Gastrocnemius medialis (tissue), 4 donors: ENCODE results near the gene NDUFS4. TPM values are rescaled to one million over a fixed set of nuclear protein-coding genes. Genes with fewer than 3 reads are reported as not detected.
A peak's percentile ranks its signal among the peaks of the same experiment; 100 is the strongest.
"Not testable (repeated sequence)": the region's sequence is repeated elsewhere in the genome, so short reads cannot be mapped to it uniquely, and the experiment has no call there.

Source experiments
- ATAC-seq, 2 donors: fragments of 150-250 bp; one replicate each; pipeline ENCODE4 v1.9.1; 2016
- DNase-seq, 2 donors: peaks; one replicate each; pipeline ENCODE4 v3.0.0-alpha.2; 2019
- H3K27ac ChIP-seq, 4 donors: fragments of 200-600 bp; sonication (generic); 1 replicate in 1 of 4; 2 replicates in 3 of 4; pipeline ENCODE4 v1.5.1; 2016 to 2018; ENCODE audit warnings: mild to moderate bottlenecking in 2 of 4, moderate library complexity in 1 of 4
- H3K27me3 ChIP-seq, 3 donors: fragments of 200-600 bp; sonication (generic) in 2 of 3; 1 replicate in 1 of 3; 2 replicates in 2 of 3; pipeline versions ENCODE4 v1.5.1 to v1.6.0; 2016 to 2019; ENCODE audit warnings: mild to moderate bottlenecking in 1 of 3, moderate library complexity in 1 of 3
- H3K36me3 ChIP-seq, 2 donors: fragments of 200-600 bp; sonication (generic) in 1 of 2; one replicate each; pipeline ENCODE4 v1.5.1; 2017 to 2018
- H3K4me1 ChIP-seq, 2 donors: fragments of 200-600 bp; sonication (generic) in 1 of 2; one replicate each; pipeline ENCODE4 v1.5.1; 2016 to 2017; ENCODE audit warnings: mild to moderate bottlenecking in 2 of 2
- H3K4me3 ChIP-seq, 4 donors: fragments of 200-600 bp; sonication (generic) in 3 of 4; 1 replicate in 1 of 4; 2 replicates in 3 of 4; pipeline ENCODE4 v1.5.1; 2016 to 2019; ENCODE audit warnings: mild to moderate bottlenecking in 2 of 4
- H3K9me3 ChIP-seq, 3 donors: fragments of 200-600 bp; sonication (generic) in 2 of 3; 1 replicate in 1 of 3; 2 replicates in 2 of 3; pipeline ENCODE4 v1.5.1; 2016 to 2019
- POLR2A ChIP-seq, 2 donors: fragments of 450-650 bp; IDR thresholded peaks; one replicate each; pipeline ENCODE4 v1.6.1; 2017; ENCODE audit warnings: antibody characterized with exemption in 2 of 2, mild to moderate bottlenecking in 2 of 2, moderate library complexity in 2 of 2
- in situ Hi-C, 4 donors: fragments of 200-750 bp; cut with MboI; loops; one replicate each; pipeline versions ENCODE4 v1.15.0 to v1.8.0; 2017; ENCODE audit warnings: low sequenced_read_pairs in 4 of 4
- intact Hi-C: fragments of 100-400 bp; cut with DNase I; formaldehyde crosslinking; loops from one replicate; pipeline ENCODE4 v1.15.1; 2023; ENCODE audit warnings: low total_unique reads
- total RNA-seq, 4 donors: library from RNA; depleted of rRNA; stranded (reverse); fragments of >200 nt; gene quantifications; one replicate each; pipeline versions ENCODE4 v1.1.0 to v1.2.3, GENCODE V29; 2016
- TF ChIP-seq, protein P1 (sequence below), 5 experiments: fragments of 450-650 bp in 3 of 5; fragments of 200-600 bp in 2 of 5; sonication (generic) in 2 of 5; IDR thresholded peaks in 4 of 5; conservative IDR thresholded peaks in 1 of 5; 1 replicate in 4 of 5; 2 replicates in 1 of 5; pipeline ENCODE4 v1.5.1; 2016 to 2019; ENCODE audit warnings: antibody characterized with exemption in 5 of 5, mild to moderate bottlenecking in 3 of 5, moderate library complexity in 3 of 5

Gene NDUFS4
- total RNA-seq, 4 donors from 2014 or later, result 116 to 170 (median 145) TPM

DNA sequence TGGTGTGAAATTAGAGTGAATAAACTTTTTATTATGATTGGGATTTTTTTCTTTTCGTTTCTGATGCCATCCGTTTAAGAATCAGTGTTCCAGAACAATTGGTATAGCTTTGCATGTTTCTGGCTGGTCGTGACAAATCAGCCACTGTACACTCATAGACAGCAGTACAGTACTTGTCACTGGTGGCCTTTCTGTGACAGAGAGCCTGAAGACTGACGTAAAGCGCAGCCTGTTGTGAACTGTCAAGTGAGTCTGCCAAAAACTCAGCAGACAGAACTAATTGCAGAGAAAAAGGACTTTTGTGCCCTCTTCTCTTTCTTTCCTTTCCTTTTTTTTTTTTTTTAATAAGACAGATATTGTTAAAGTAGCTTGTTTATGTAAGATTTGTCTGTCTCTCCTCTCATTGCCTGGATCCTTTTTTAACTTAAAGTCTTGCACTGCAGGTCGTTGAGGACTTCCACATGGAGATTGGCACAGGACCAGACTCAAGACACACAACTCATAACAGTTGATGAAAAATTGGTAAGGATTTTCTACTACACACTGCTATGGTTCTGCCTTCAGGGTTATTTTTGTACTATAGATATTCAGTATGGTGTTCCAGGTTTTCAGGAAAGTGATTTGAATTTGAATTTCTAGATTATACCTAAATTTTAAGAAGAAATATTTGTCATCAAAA, 42.7 kb downstream of the NDUFS4 start:
- Histone ChIP-seq H3K4me1 (peaks cover 23 to 27% of the 10 kb centered on the region in 2 donors), H3K27ac (peak overlapping the region in 1 of 4 donors; percentile 12), H3K27me3 (no peaks in the 10 kb centered on the region), H3K4me3 (no peak overlapping the region), H3K9me3 (no peaks in the 10 kb centered on the region), H3K36me3 (peaks cover 0 to 24% of the 10 kb centered on the region in 2 donors)
- intact Hi-C loops (no loop called here), in situ Hi-C loops (no loop called here)
- peak; percentile 69 to 84 for ATAC-seq
- DNase-seq, result peak; percentile 5 to 23
- no peak for TF ChIP-seq POLR2A (IDR thresholded peaks at IDR 0.05)
- TF ChIP-seq, protein P1, sequence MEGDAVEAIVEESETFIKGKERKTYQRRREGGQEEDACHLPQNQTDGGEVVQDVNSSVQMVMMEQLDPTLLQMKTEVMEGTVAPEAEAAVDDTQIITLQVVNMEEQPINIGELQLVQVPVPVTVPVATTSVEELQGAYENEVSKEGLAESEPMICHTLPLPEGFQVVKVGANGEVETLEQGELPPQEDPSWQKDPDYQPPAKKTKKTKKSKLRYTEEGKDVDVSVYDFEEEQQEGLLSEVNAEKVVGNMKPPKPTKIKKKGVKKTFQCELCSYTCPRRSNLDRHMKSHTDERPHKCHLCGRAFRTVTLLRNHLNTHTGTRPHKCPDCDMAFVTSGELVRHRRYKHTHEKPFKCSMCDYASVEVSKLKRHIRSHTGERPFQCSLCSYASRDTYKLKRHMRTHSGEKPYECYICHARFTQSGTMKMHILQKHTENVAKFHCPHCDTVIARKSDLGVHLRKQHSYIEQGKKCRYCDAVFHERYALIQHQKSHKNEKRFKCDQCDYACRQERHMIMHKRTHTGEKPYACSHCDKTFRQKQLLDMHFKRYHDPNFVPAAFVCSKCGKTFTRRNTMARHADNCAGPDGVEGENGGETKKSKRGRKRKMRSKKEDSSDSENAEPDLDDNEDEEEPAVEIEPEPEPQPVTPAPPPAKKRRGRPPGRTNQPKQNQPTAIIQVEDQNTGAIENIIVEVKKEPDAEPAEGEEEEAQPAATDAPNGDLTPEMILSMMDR (IDR thresholded peaks at IDR 0.05 in 4 of 5, conservative IDR thresholded peaks at IDR 0.05 in 1 of 5), result no peak

DNA sequence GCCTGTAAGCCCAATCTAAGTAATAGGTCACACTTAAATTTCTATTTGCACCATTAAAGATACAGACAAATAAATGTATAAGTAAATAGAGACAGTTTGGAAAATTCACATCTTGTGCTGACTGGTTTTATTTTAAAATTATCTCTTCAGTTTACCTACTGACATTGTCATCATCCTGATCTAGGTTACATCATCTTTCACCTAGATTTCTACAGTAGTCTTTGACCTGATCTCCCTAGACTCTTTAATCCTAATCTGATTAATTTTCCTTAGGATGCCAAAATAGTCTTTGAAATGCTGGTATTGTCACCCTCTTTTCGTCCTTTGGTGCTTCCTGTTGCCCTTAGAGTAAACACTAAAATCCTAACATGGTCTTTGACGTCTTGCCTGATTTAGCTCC, 43.9 kb downstream of the NDUFS4 start:
- H3K4me1 ChIP-seq, result peaks cover 24 to 27% of the 10 kb centered on the region in 2 donors
- in situ Hi-C loops, result no loop called here
- DNase-seq, result no peak

DNA sequence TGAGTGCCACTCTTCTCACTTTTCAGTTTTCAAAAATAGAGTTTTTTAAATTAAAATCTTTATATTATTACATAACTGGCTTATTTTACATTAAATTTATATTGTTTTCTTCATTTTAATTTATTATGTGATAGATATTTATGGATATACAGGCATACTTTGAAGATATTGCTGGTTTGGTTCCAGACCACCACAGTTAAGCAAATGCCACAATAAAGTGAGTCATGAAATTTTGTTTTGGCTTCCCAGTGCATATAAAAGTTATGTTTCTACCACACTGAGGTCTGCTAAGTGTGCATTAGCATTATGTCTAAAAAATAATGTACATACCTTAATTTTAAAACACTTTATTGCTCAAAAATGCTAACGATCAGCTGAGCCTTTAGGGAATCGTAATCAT, 47.4 kb downstream of the NDUFS4 start:
- peaks cover 0 to 24% of the 10 kb centered on the region in 2 donors for H3K36me3 ChIP-seq
- H3K27ac ChIP-seq, result no peak overlapping the region
- no peaks in the 10 kb centered on the region for H3K9me3 ChIP-seq
- intact Hi-C loops (no loop called here), in situ Hi-C loops (no loop called here)
- no peak overlapping the region for H3K4me3 ChIP-seq
- ATAC-seq, result no peak
- no peak for TF ChIP-seq POLR2A (IDR thresholded peaks at IDR 0.05)
- TF ChIP-seq, protein P1 (IDR thresholded peaks at IDR 0.05 in 4 of 5, conservative IDR thresholded peaks at IDR 0.05 in 1 of 5), result no peak
- peaks cover 14 to 16% of the 10 kb centered on the region in 2 donors for H3K4me1 ChIP-seq
- no peak for DNase-seq
- no peaks in the 10 kb centered on the region for H3K27me3 ChIP-seq

More for the DNA sequence above, 43.9 kb downstream of the NDUFS4 start:
- H3K27ac ChIP-seq, result no peak overlapping the region
- intact Hi-C loops, result no loop called here
- TF ChIP-seq, protein P1 (IDR thresholded peaks at IDR 0.05 in 4 of 5, conservative IDR thresholded peaks at IDR 0.05 in 1 of 5), result no peak
- TF ChIP-seq POLR2A (IDR thresholded peaks at IDR 0.05), result no peak
- no peaks in the 10 kb centered on the region for H3K9me3 ChIP-seq
- ATAC-seq, result no peak
- H3K27me3 ChIP-seq, result no peaks in the 10 kb centered on the region
- no peak overlapping the region for H3K4me3 ChIP-seq
- H3K36me3 ChIP-seq, result peaks cover 0 to 24% of the 10 kb centered on the region in 2 donors

DNA sequence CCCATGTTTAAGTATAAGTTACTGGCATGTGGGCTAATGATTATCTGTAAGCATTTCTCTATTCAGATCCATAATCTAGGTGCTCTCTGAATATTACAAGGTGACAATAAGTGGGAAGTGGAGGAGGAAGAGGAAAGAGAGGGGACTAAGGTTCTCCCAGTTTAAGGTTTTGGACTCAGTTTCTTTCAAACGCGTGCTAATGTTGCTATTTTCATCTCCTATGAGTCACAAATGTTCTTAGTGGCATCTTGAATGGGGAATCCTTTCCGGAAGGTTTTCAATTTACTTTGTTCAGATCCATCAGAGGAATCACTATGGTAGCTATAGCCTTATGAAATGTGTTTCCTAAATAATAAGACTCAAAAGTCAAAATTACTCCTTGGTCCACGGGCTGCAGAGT, 48.5 kb downstream of the NDUFS4 start:
- H3K27ac ChIP-seq, result peak overlapping the region in 1 of 4 donors; percentile 15
- DNase-seq, H3K27me3 ChIP-seq, H3K9me3 ChIP-seq, H3K4me3 ChIP-seq, in situ Hi-C loops, intact Hi-C loops: not testable (repeated sequence)
- ATAC-seq, result peak in 1 of 2 donors; percentile 44
- peaks cover 7 to 19% of the 10 kb centered on the region in 2 donors for H3K4me1 ChIP-seq
- H3K36me3 ChIP-seq, result peaks cover 0 to 23% of the 10 kb centered on the region in 2 donors

DNA sequence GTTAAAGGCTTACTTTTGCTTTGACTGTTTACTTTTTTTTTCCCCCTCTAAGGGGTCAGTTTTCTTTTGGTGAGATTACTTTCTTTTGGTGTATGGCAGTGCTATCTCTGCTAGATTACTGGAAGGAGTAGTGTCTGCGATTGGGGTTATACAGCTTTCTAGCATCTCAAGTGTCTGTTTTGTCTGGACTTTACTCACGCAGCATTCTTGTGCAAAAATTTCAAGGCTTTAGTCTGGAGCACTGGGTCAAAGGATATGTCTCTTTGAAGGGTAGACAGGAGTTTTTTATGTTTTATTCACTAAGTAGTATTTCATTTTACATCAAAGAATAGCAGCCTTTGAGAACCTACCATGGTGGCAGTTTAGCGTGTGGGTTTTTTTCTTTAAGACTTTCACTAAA, 52.6 kb downstream of the NDUFS4 start:
- peaks cover 16 to 35% of the 10 kb centered on the region in 2 donors for H3K4me1 ChIP-seq
- DNase-seq (no peak), ATAC-seq (no peak)
- TF ChIP-seq, protein P1 (IDR thresholded peaks at IDR 0.05 in 4 of 5, conservative IDR thresholded peaks at IDR 0.05 in 1 of 5), result no peak
- TF ChIP-seq POLR2A (IDR thresholded peaks at IDR 0.05), result no peak
- no peak overlapping the region for H3K4me3 ChIP-seq
- no peaks in the 10 kb centered on the region for H3K27me3 ChIP-seq
- H3K36me3 ChIP-seq, result no peaks in the 10 kb centered on the region
- in situ Hi-C loops, result no loop called here
- intact Hi-C loops, result no loop called here
- H3K27ac ChIP-seq, result no peak overlapping the region
- no peaks in the 10 kb centered on the region for H3K9me3 ChIP-seq
